ENCODE measurements around the gene CD40.

Gene CD40

DNA sequence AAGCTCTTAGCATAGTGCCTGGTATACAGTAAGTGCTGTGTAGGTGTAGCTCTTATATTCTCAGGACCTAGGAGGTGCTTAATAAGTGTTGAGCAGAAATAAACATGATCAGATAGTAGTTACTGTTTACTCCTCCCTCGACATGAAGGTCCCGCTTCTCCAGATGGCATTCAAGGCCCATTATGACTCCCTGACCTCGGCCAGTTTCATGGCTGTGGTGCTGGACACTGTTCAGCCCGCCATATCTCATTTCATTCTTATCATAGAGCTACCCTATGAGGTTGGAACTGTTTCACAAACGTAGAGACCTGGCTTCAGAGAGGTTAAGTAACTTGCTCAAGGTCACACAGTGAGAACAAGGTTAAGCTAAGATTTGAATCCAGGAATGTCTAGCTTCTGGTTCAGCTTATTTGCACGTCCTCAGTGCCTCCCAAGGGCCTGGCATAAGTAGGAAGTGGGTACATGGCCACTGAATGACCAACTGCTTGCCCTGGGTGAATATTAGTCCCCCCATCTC, 39.0 kb downstream of the CD40 start:
- Histone ChIP-seq H3K4me3 (ENCODE audit: low read depth in 1 of 5, low read length in 5 of 5) (no peak overlapping the region), H3K4me1 (ENCODE audit: control insufficient read depth in 5 of 5, insufficient read depth in 5 of 5, low read length in 5 of 5) (no peaks in the 10 kb centered on the region), H3K36me3 (ENCODE audit: control insufficient read depth in 5 of 5, insufficient read depth in 5 of 5, low read length in 5 of 5) (no peaks in the 10 kb centered on the region), H3K27me3 (ENCODE audit: control insufficient read depth in 5 of 5, insufficient read depth in 4 of 5, low read length in 5 of 5) (peaks cover 9 to 34% (median 31%) of the 10 kb centered on the region in 5 donors), H3K27ac (ENCODE audit: low read depth, low read length) (no peak overlapping the region), H3K9ac (ENCODE audit: low read length in 5 of 5) (no peak overlapping the region), H3K9me3 (ENCODE audit: control insufficient read depth in 5 of 5, low read length in 5 of 5) (no peaks in the 10 kb centered on the region)

DNA sequence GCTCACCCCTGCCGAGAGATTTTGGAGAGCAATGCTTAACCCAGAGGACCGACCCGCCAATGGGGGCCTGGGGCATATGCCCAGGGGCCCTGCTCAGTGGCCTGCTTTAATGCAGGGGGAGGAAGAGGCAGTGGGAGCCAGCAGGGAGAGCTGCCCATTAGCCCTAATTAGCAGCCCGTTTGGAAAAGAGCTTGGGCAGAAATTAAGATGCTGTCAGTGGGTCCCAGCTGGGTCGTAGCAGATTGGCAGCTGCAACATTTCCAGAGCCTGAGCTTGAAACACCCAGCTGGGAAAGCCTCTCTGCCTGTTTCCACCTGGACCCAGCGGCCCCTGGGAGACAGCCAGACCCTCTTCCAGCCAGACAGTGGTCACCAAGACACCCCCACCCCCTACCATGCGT, 39.5 kb downstream of the CD40 start:
- no peaks in the 10 kb centered on the region for H3K9me3 ChIP-seq (ENCODE audit: control insufficient read depth in 5 of 5, low read length in 5 of 5)
- H3K4me3 ChIP-seq (ENCODE audit: low read depth in 1 of 5, low read length in 5 of 5): no peak overlapping the region
- no peak overlapping the region for H3K27ac ChIP-seq (ENCODE audit: low read depth, low read length)
- H3K27me3 ChIP-seq (ENCODE audit: control insufficient read depth in 5 of 5, insufficient read depth in 4 of 5, low read length in 5 of 5): peaks cover 9 to 34% (median 33%) of the 10 kb centered on the region in 5 donors
- H3K4me1 ChIP-seq (ENCODE audit: control insufficient read depth in 5 of 5, insufficient read depth in 5 of 5, low read length in 5 of 5): no peaks in the 10 kb centered on the region
- H3K36me3 ChIP-seq (ENCODE audit: control insufficient read depth in 5 of 5, insufficient read depth in 5 of 5, low read length in 5 of 5): no peaks in the 10 kb centered on the region
- no peak overlapping the region for H3K9ac ChIP-seq (ENCODE audit: low read length in 5 of 5)

GRCh38 chr20:46158476-46158987, 40.4 kb downstream of the CD40 start:
- Histone ChIP-seq H3K27me3 (ENCODE audit: control insufficient read depth in 5 of 5, insufficient read depth in 4 of 5, low read length in 5 of 5) (peaks cover 6 to 33% (median 26%) of the 10 kb centered on the region in 5 donors), H3K9me3 (ENCODE audit: control insufficient read depth in 5 of 5, low read length in 5 of 5) (no peaks in the 10 kb centered on the region), H3K36me3 (ENCODE audit: control insufficient read depth in 5 of 5, insufficient read depth in 5 of 5, low read length in 5 of 5) (no peaks in the 10 kb centered on the region), H3K27ac (ENCODE audit: low read depth, low read length) (no peak overlapping the region), H3K4me1 (ENCODE audit: control insufficient read depth in 5 of 5, insufficient read depth in 5 of 5, low read length in 5 of 5) (no peaks in the 10 kb centered on the region), H3K4me3 (ENCODE audit: low read depth in 1 of 5, low read length in 5 of 5) (no peak overlapping the region), H3K9ac (ENCODE audit: low read length in 5 of 5) (no peak overlapping the region)

GRCh38 chr20:46159101-46159897, 41.2 kb downstream of the CD40 start:
- no peak overlapping the region for H3K27ac ChIP-seq (ENCODE audit: low read depth, low read length)
- peaks cover 6 to 34% (median 24%) of the 10 kb centered on the region in 5 donors for H3K27me3 ChIP-seq (ENCODE audit: control insufficient read depth in 5 of 5, insufficient read depth in 4 of 5, low read length in 5 of 5)
- H3K4me3 ChIP-seq (ENCODE audit: low read depth in 1 of 5, low read length in 5 of 5): no peak overlapping the region
- no peak overlapping the region for H3K9ac ChIP-seq (ENCODE audit: low read length in 5 of 5)
- no peaks in the 10 kb centered on the region for H3K9me3 ChIP-seq (ENCODE audit: control insufficient read depth in 5 of 5, low read length in 5 of 5)
- H3K36me3 ChIP-seq (ENCODE audit: control insufficient read depth in 5 of 5, insufficient read depth in 5 of 5, low read length in 5 of 5): no peaks in the 10 kb centered on the region
- H3K4me1 ChIP-seq (ENCODE audit: control insufficient read depth in 5 of 5, insufficient read depth in 5 of 5, low read length in 5 of 5): no peaks in the 10 kb centered on the region

DNA sequence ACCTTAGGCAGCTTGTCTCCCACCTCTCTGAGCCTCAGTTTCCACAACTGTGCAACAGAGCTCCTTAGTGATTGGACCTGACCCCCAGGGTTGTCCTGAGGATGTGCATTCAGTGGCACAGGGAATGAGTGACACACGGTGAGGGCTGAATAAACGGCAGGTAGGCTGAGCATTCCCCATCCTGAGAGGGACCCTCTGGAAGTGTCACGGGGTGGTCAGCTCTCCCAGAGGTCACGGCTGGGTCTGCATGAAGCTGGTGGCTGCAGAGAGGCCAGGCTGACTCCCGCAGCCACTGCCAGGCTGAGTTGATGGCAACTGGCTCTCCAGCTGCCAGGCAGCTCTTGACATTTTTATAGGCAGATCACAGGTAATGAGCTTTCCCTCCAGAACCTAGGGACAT, 42.5 kb downstream of the CD40 start:
- no peaks in the 10 kb centered on the region for H3K36me3 ChIP-seq (ENCODE audit: control insufficient read depth in 5 of 5, insufficient read depth in 5 of 5, low read length in 5 of 5)
- H3K4me1 ChIP-seq (ENCODE audit: control insufficient read depth in 5 of 5, insufficient read depth in 5 of 5, low read length in 5 of 5): no peaks in the 10 kb centered on the region
- H3K9me3 ChIP-seq (ENCODE audit: control insufficient read depth in 5 of 5, low read length in 5 of 5): no peaks in the 10 kb centered on the region
- H3K4me3 ChIP-seq (ENCODE audit: low read depth in 1 of 5, low read length in 5 of 5): no peak overlapping the region
- H3K9ac ChIP-seq (ENCODE audit: low read length in 5 of 5): no peak overlapping the region
- no peak overlapping the region for H3K27ac ChIP-seq (ENCODE audit: low read depth, low read length)
- H3K27me3 ChIP-seq (ENCODE audit: control insufficient read depth in 5 of 5, insufficient read depth in 4 of 5, low read length in 5 of 5): peaks cover 9 to 37% (median 29%) of the 10 kb centered on the region in 5 donors

GRCh38 chr20:46161921-46162320, 43.8 kb downstream of the CD40 start:
- Histone ChIP-seq H3K9me3 (ENCODE audit: control insufficient read depth in 5 of 5, low read length in 5 of 5) (peaks cover 0 to 1% (median 0%) of the 10 kb centered on the region in 5 donors), H3K4me1 (ENCODE audit: control insufficient read depth in 5 of 5, insufficient read depth in 5 of 5, low read length in 5 of 5) (no peaks in the 10 kb centered on the region), H3K27me3 (ENCODE audit: control insufficient read depth in 5 of 5, insufficient read depth in 4 of 5, low read length in 5 of 5) (peaks cover 9 to 36% (median 28%) of the 10 kb centered on the region in 5 donors), H3K27ac (ENCODE audit: low read depth, low read length) (no peak overlapping the region), H3K4me3 (ENCODE audit: low read depth in 1 of 5, low read length in 5 of 5) (no peak overlapping the region), H3K9ac (ENCODE audit: low read length in 5 of 5) (no peak overlapping the region), H3K36me3 (ENCODE audit: control insufficient read depth in 5 of 5, insufficient read depth in 5 of 5, low read length in 5 of 5) (no peaks in the 10 kb centered on the region)

- H3K9me3 ChIP-seq (ENCODE audit: control insufficient read depth in 5 of 5, low read length in 5 of 5): peaks cover 0 to 4% (median 0%) of the 10 kb centered on the region in 5 donors
- no peak overlapping the region for H3K27ac ChIP-seq (ENCODE audit: low read depth, low read length)
- H3K9ac ChIP-seq (ENCODE audit: low read length in 5 of 5): no peak overlapping the region
- H3K4me3 ChIP-seq (ENCODE audit: low read depth in 1 of 5, low read length in 5 of 5): no peak overlapping the region
- peaks cover 9 to 36% (median 25%) of the 10 kb centered on the region in 5 donors for H3K27me3 ChIP-seq (ENCODE audit: control insufficient read depth in 5 of 5, insufficient read depth in 4 of 5, low read length in 5 of 5)
- H3K36me3 ChIP-seq (ENCODE audit: control insufficient read depth in 5 of 5, insufficient read depth in 5 of 5, low read length in 5 of 5): no peaks in the 10 kb centered on the region
- H3K4me1 ChIP-seq (ENCODE audit: control insufficient read depth in 5 of 5, insufficient read depth in 5 of 5, low read length in 5 of 5): no peaks in the 10 kb centered on the region
These were observed 46.1 kb downstream of the CD40 start for GRCh38 chr20:46164254-46164653.

DNA sequence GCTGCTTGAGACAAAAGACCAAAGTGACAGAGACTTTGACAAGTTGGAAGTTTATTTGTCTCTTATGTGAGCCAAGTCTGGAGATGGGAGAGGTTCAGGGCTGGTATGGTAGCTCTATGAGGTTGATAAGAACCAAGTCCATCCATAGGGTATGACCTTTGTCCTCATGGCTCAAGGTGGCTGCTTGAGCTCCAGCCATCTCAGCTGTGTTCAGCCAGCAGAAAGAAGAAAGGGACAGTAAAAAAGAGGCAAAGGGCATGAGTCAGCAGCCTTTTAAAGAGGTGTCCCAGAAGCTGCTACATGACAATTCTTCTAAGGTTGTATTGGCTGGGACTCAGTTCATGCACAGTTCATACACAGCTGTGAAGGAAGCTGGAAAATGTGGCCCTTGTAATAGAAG, 49.0 kb downstream of the CD40 start:
- no peak overlapping the region for H3K9ac ChIP-seq (ENCODE audit: low read length in 5 of 5)
- peaks cover 0 to 9% (median 0%) of the 10 kb centered on the region in 5 donors for H3K4me1 ChIP-seq (ENCODE audit: control insufficient read depth in 5 of 5, insufficient read depth in 5 of 5, low read length in 5 of 5)
- peaks cover 0 to 4% (median 0%) of the 10 kb centered on the region in 5 donors for H3K9me3 ChIP-seq (ENCODE audit: control insufficient read depth in 5 of 5, low read length in 5 of 5)
- H3K27me3 ChIP-seq (ENCODE audit: control insufficient read depth in 5 of 5, insufficient read depth in 4 of 5, low read length in 5 of 5): peaks cover 5 to 32% (median 21%) of the 10 kb centered on the region in 5 donors
- no peak overlapping the region for H3K4me3 ChIP-seq (ENCODE audit: low read depth in 1 of 5, low read length in 5 of 5)
- no peaks in the 10 kb centered on the region for H3K36me3 ChIP-seq (ENCODE audit: control insufficient read depth in 5 of 5, insufficient read depth in 5 of 5, low read length in 5 of 5)
- H3K27ac ChIP-seq (ENCODE audit: low read depth, low read length): no peak overlapping the region

DNA sequence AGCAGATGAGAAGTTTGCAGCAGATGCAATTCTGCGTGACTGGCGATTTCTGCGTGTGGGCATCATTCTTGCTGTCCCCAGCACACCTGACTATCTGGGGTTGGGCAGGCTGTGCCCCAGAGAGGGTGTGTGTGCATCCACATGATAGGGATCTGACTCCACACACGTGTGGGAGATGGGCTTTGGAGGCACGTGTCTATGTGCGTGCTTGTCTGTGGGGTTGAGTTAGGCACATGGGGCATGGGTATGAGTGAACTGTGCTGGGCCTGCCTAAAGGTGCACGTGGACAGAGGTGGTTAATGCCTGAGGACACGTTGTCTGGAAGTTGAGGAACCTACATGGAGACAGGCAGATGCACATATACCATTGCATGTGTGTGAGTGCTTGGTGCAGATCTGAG, 50.3 kb downstream of the CD40 start:
- peaks cover 0 to 4% (median 0%) of the 10 kb centered on the region in 5 donors for H3K9me3 ChIP-seq (ENCODE audit: control insufficient read depth in 5 of 5, low read length in 5 of 5)
- peaks cover 0 to 12% (median 0%) of the 10 kb centered on the region in 5 donors for H3K4me1 ChIP-seq (ENCODE audit: control insufficient read depth in 5 of 5, insufficient read depth in 5 of 5, low read length in 5 of 5)
- H3K36me3 ChIP-seq (ENCODE audit: control insufficient read depth in 5 of 5, insufficient read depth in 5 of 5, low read length in 5 of 5): no peaks in the 10 kb centered on the region
- no peak overlapping the region for H3K27ac ChIP-seq (ENCODE audit: low read depth, low read length)
- H3K4me3 ChIP-seq (ENCODE audit: low read depth in 1 of 5, low read length in 5 of 5): no peak overlapping the region
- peaks cover 18 to 38% (median 28%) of the 10 kb centered on the region in 5 donors for H3K27me3 ChIP-seq (ENCODE audit: control insufficient read depth in 5 of 5, insufficient read depth in 4 of 5, low read length in 5 of 5)
- H3K9ac ChIP-seq (ENCODE audit: low read length in 5 of 5): no peak overlapping the region

Data from subcutaneous abdominal adipose tissue (tissue), 5 donors.